WERI-Rb-1 (cell line): Measurements from ENCODE around the gene POLR2J3.
"Not testable (repeated sequence)": the region's sequence is repeated elsewhere in the genome, so short reads cannot be mapped to it uniquely, and the experiment has no call there.

Source experiments
- DNase-seq: peaks from one replicate; pipeline ENCODE4 v3.0.0-alpha.2; 2020
- H3K27ac ChIP-seq: fragments of 250-450 bp; sonication (Bioruptor Pico); 2 replicates; pipeline ENCODE4 v1.5.1; 2020; ENCODE audit warnings: mild to moderate bottlenecking, moderate library complexity
- H3K27me3 ChIP-seq: fragments of 250-450 bp; sonication (Bioruptor Pico); 2 replicates; pipeline ENCODE4 v1.5.1; 2021; ENCODE audit warnings: mild to moderate bottlenecking, low read depth, moderate library complexity; ENCODE audit not compliant: insufficient read depth, severe bottlenecking
- H3K36me3 ChIP-seq: fragments of 250-450 bp; sonication (Bioruptor Pico); 2 replicates; pipeline ENCODE4 v1.5.1; 2020; ENCODE audit warnings: mild to moderate bottlenecking, moderate library complexity
- H3K4me3 ChIP-seq: 2 replicates; pipeline ENCODE4 v1.5.1; 2011; ENCODE audit warnings: low read depth, mild to moderate bottlenecking, control low read depth, low read length
- H3K9me3 ChIP-seq: fragments of 250-450 bp; sonication (Bioruptor Pico); 2 replicates; pipeline ENCODE4 v1.5.1; 2021; ENCODE audit warnings: mild to moderate bottlenecking, moderate library complexity; ENCODE audit not compliant: severe bottlenecking
- CTCF ChIP-seq: IDR thresholded peaks from 2 replicates; pipeline ENCODE4 v1.5.1; 2011; ENCODE audit warnings: low read depth, mild to moderate bottlenecking, control low read depth, inconsistent platforms, low read length

The POLR2J3 gene

GRCh38 chr7:102572261-102573239 is at the start of gene POLR2J3:
POLR2J3 (minus strand) TSS chr7:102572583; CDS start chr7:102572521, 62 bp downstream.
- peak; percentile 99 for DNase-seq
- peak; percentile 55 for TF ChIP-seq CTCF
- Histone ChIP-seq H3K27ac (peak within 1 kb of the TSS; percentile 81), H3K4me3 (peak within 1 kb of the TSS; percentile 73)
- not testable (repeated sequence) for H3K9me3 ChIP-seq, H3K27me3 ChIP-seq, H3K36me3 ChIP-seq

- H3K9me3 ChIP-seq, H3K27ac ChIP-seq, H3K27me3 ChIP-seq, H3K4me3 ChIP-seq, H3K36me3 ChIP-seq: not testable (repeated sequence)
- DNase-seq: peak; percentile 5
These were observed 45.7 kb upstream of the POLR2J3 start for GRCh38 chr7:102618122-102618521.

GRCh38 chr7:102616507-102617125 is 44.2 kb upstream of the POLR2J3 start, which contains the start of gene RASA4:
RASA4 (minus strand) TSS chr7:102616756; CDS start chr7:102616689, 67 bp downstream.
- peak; percentile 45 for DNase-seq
- H3K4me3 ChIP-seq: peak within 1 kb of the TSS; percentile 45
- H3K27ac ChIP-seq, H3K36me3 ChIP-seq, H3K27me3 ChIP-seq, H3K9me3 ChIP-seq: not testable (repeated sequence)

GRCh38 chr7:102615930-102616329 is 43.5 kb upstream of the POLR2J3 start:
- not testable (repeated sequence) for H3K27me3 ChIP-seq, DNase-seq, H3K9me3 ChIP-seq, H3K36me3 ChIP-seq, H3K27ac ChIP-seq, H3K4me3 ChIP-seq

- not testable (repeated sequence) for H3K36me3 ChIP-seq, H3K9me3 ChIP-seq, H3K27ac ChIP-seq, H3K4me3 ChIP-seq, H3K27me3 ChIP-seq, DNase-seq
These were observed 42.5 kb upstream of the POLR2J3 start for GRCh38 chr7:102614873-102615272.

GRCh38 chr7:102614346-102614697 is 41.9 kb upstream of the POLR2J3 start:
- not testable (repeated sequence) for H3K27me3 ChIP-seq, DNase-seq, H3K9me3 ChIP-seq, H3K36me3 ChIP-seq, H3K4me3 ChIP-seq, H3K27ac ChIP-seq

- not testable (repeated sequence) for H3K4me3 ChIP-seq, H3K27ac ChIP-seq, H3K36me3 ChIP-seq, DNase-seq, H3K27me3 ChIP-seq, H3K9me3 ChIP-seq
These were observed 41.4 kb upstream of the POLR2J3 start for GRCh38 chr7:102613575-102614345.

- not testable (repeated sequence) for H3K27me3 ChIP-seq, H3K36me3 ChIP-seq, H3K9me3 ChIP-seq, H3K27ac ChIP-seq
- peak overlapping the region; percentile 19 for H3K4me3 ChIP-seq
- DNase-seq: peak; percentile 46
These were observed 39.4 kb upstream of the POLR2J3 start for GRCh38 chr7:102611675-102612325.

- DNase-seq, H3K9me3 ChIP-seq, H3K36me3 ChIP-seq, H3K27me3 ChIP-seq, H3K27ac ChIP-seq, H3K4me3 ChIP-seq: not testable (repeated sequence)
These were observed 38.8 kb upstream of the POLR2J3 start for GRCh38 chr7:102611013-102611674.

GRCh38 chr7:102610441-102610840 is 38.1 kb upstream of the POLR2J3 start:
- H3K36me3 ChIP-seq, H3K27me3 ChIP-seq, H3K9me3 ChIP-seq, H3K27ac ChIP-seq, H3K4me3 ChIP-seq: not testable (repeated sequence)
- DNase-seq: peak; percentile 8

GRCh38 chr7:102609734-102610133 is 37.4 kb upstream of the POLR2J3 start:
- not testable (repeated sequence) for H3K4me3 ChIP-seq, H3K27ac ChIP-seq, DNase-seq, H3K9me3 ChIP-seq, H3K36me3 ChIP-seq, H3K27me3 ChIP-seq

- H3K9me3 ChIP-seq, H3K36me3 ChIP-seq, DNase-seq, H3K27me3 ChIP-seq, H3K4me3 ChIP-seq, H3K27ac ChIP-seq: not testable (repeated sequence)
These were observed 34.5 kb upstream of the POLR2J3 start for GRCh38 chr7:102606848-102607247.
